Dermis microvascular lymphatic vessel endothelial cell (primary cell): Measurements from ENCODE around the gene HPRT1. TPM values are rescaled to one million over a fixed set of nuclear protein-coding genes. Genes with fewer than 3 reads are reported as not detected.
A peak's percentile ranks its signal among the peaks of the same experiment; 100 is the strongest.

Experiments
- DNase-seq, 2 donors: peaks; one replicate each; pipeline versions ENCODE4 v3.0.0 to v3.0.0-alpha.2; 2010; ENCODE audit warnings: low read depth in 2 of 2
- total RNA-seq: library from RNA; depleted of rRNA; stranded (reverse); fragments of >200 nt; gene quantifications from 2 replicates; pipeline ENCODE4 v1.2.1, GENCODE V29; 2014

HPRT1 gene
- total RNA-seq, 1 donor from 2014 or later = 14.0 TPM

DNA sequence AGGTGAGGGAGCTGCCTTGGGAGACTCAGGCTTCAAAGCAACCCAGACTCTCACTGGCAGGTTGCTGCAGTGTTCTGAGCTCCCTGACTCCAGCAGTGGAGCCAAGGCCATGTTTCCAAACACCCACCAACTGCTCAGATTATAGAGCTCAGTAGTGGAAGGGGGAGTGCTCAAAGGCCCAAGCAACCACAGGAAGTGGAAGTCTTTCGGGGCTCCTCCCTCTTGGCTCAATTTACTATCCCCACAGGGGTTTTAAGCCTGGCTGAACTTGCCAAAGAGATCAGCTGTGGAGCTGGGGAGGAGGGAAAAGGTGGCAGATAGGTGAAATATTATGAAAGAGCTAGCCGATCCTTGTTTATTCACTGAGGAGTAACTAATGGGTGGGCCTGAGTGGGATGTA lies 82.5 kb downstream of the HPRT1 start:
- DNase-seq = no peak

DNA sequence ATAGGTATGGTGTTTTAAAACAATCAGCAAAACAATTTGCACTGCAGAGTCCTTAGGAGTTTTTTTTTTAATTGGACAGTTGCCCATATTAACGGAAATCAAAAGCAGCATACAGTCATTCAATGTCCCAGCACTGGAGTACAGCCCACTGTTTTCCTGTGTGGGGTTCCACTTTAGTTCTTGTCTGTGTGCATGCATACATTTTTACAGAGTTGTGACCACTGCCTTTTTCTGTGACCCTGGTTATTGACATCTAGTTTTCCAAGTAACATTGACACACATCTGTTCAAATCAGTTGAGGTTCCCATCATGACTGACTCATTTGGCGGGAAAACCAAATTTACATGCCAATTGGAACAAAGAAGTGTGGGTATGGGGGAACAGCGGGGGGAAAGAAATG lies 83.3 kb downstream of the HPRT1 start:
- peak; percentile 33 to 55 for DNase-seq

DNA sequence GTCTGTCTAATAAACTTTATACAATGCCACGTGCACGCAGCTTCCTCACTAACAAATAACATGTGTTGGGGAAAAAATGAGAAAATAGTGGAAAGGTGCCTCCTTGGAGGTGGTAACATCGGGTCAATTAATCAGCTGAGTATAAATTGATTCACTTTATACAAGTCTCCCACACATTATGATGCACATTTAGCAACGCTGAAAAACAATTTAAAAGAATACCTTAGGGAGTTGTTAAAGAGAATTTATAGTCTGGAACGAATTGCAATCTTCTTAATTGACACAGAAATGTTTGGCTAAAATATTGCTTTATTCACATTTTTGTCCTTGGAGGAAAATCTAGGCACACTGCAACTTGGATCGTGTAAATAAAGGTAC lies 84.2 kb downstream of the HPRT1 start:
- no peak for DNase-seq

GRCh38 chrX:134544513-134545151 lies 84.7 kb downstream of the HPRT1 start:
- DNase-seq = no peak

- DNase-seq = no peak
Observed at GRCh38 chrX:134545510-134545909, 85.5 kb downstream of the HPRT1 start.

GRCh38 chrX:134546187-134546586 lies 86.2 kb downstream of the HPRT1 start:
- no peak for DNase-seq

DNA sequence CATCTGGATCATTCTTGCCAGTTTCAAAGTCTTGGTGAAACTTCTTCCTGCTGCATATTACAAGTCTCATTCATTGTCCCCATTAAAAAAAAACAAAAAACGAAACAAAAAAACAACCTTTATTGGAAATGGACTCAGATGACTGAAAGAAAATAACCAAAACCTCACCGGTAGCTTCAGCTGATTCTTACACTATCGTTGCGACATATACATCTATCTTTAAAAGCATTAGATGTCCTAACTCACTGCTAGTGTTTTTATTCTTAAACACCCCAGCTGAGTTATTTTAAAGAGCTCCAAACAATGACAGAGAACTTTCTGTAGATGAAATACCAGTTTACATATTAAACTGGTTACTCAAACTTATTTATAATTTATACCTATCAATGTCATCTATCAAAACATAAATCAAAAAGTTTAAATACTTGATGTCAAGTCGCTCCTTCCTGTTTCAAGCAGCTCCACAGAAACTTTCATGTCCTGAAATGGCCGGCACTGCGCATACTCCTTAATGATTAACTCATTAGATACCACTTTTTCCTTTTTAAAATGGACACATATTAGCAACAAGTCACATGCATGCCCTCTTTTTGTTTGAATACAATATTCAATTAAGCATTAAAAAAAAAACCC lies 87.2 kb downstream of the HPRT1 start:
- DNase-seq = peak in 1 of 2 donors; percentile 32

DNA sequence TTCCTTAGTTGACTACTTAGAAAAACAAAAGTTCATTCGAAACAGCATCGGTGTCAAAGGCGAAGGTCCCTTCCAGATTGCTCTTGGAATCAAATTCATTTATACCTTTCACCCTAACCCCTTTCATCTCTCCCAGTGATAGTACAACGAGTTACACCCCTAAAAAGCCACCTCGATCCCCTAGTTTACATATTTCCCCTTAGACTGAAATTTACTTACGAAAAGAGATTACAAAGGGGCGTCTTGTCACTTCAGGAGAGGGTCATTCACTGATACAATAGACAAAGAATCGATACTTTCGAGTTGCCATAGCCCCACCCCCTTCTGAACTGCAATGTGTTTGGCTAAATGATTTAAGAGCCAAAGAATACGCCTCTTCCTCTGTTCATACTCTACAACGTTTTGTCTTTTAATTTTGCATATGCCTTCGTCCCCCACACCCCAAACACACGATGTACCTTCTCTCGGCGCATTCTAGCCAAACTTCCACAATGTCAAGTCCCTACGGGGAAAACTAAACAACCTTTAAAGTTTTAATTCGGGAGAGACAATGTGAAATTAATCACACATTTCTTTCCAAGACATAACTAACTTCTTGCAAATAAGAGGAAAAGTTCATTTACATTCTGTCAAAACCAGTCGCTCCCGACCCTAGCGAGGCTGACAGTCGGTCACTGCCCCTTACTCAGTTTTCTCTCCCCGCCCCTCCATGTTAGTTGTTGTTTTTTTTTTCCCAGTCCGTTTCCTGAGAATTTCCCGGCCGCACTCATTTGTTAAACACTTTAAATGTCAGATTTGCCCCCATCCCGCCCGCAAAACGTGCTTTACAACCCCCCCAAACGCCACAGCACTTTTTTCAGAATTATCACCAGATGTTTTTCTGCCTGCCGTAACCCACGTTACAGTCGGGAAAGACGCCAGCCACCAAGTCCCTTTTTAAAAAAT lies 88.6 kb downstream of the HPRT1 start:
- peak in 1 of 2 donors; percentile 43 for DNase-seq

Other genes starting within 250 kb of the HPRT1 start
- not detected in 2 replicates for gene CCDC160, start 223.0 kb upstream of the HPRT1 start, total RNA-seq
- 26.0 and 32.1 TPM in 2 replicates for gene PHF6, start 86.9 kb upstream of the HPRT1 start, total RNA-seq
- gene PLAC1, start 198.3 kb downstream of the HPRT1 start, total RNA-seq = not detected in 2 replicates